Activated CD4-positive, alpha-beta T cell treated with anti-CD3 and anti-CD28 coated beads, Interleukin-2, amount 50 U/mL, for 24 hours (primary cell): ENCODE measurements around the gene ARAP1.

Experiments used
- DNase-seq, 2 donors: peaks; one replicate each; pipeline ENCODE4 v3.0.0-alpha.2; 2020; ENCODE audit warnings: low read depth in 1 of 2, low spot score in 1 of 2

The ARAP1 gene

DNA sequence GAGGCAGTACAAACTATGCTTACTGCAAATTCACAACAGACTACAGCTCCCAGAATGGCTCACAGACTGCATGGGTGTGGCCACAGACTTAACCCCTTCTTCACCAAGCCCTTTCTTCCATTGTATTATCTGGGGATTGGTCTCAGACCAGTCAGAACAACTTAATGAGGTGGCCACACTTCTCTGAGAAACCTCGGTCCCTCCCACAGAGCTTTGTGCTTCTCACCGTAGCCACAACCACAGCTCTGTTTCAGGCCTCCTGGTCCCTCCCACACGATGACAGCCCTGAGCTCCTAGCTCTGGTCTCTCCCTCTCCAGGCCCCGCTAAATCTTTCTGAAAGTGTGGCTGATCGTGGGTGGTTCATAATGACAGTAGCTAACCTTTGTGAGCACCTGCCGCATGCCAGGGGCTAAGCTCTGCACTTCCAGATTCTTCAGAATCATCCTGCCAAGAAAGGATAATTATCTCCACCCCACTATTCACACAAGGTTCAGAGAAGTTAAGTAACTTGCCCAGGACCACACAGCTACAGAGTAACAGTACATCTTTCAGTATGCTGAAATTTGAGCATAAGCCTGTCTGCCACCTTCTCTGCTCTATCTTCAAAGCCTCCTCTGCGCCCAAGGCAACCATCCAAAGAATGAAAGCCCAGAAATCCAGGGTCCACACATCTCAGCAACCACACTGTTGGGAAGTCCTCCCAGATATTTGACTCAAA is 83.4 kb downstream of the ARAP1 start:
- DNase-seq = no peak

DNA sequence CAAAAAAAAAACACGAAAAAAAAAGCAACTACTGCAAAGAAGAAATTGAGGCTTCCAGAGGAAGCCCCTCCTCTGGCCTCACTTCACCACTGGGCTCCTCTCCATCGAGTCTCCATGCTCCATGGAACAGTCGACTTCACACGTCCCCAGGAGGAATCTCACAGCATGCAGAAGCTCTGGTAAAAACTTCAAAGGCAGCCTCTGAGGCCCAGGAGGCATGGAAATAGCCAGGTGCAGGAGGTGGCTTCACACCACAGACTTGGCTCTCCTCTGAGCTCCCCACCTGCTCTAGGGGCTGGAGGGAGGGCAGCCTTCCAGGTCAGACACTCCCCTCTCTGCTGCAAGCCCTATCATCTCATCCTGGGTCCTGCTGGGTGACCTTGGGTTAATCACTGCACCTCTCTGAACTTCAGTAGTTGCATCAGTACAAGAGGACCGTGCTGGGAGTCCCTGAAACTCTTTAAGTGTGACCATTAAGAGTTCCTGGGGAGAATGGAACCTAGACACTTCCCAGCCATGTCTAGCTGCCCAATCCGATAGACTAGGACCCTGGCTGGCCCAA is 86.2 kb downstream of the ARAP1 start:
- DNase-seq = no peak

DNA sequence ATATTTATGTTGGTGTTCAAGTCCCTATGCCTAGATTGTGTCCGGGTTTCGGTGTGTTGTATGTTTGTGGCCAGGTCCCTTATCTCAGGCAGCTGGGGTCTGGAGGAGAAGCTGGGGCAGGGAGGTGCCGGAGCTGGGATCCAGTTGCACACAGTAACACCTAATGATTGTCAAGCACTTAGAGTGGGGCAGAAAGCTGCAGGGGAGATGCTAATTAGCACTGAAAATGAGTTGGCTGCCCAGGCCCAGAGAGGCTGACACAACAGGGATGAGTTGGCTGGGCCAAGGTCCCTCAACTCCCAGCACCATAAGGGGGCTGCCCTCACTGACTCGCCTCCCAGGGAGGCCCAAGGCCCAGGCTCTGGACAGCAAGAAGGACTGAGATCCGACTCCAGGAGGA is 90.2 kb downstream of the ARAP1 start:
- DNase-seq = no peak

DNA sequence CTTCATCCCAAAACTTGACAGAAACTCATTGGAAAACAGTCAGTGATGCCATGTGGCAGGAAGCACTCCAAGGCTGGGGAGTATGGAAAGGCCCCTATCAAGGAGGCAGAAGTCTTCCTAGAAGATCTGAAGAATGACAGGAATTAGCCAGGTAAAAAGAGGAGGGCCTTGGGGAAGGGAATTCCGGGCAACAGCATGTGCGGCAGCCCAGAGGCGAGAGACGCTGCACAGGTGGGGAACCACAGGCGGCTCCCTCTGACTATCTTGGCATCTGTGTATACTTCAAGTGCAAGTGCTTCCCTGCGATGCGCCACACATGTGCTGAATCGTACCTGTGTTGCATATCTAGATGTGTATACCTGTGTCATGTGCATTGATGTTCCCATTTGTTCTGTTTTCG is 90.7 kb downstream of the ARAP1 start:
- no peak for DNase-seq

DNA sequence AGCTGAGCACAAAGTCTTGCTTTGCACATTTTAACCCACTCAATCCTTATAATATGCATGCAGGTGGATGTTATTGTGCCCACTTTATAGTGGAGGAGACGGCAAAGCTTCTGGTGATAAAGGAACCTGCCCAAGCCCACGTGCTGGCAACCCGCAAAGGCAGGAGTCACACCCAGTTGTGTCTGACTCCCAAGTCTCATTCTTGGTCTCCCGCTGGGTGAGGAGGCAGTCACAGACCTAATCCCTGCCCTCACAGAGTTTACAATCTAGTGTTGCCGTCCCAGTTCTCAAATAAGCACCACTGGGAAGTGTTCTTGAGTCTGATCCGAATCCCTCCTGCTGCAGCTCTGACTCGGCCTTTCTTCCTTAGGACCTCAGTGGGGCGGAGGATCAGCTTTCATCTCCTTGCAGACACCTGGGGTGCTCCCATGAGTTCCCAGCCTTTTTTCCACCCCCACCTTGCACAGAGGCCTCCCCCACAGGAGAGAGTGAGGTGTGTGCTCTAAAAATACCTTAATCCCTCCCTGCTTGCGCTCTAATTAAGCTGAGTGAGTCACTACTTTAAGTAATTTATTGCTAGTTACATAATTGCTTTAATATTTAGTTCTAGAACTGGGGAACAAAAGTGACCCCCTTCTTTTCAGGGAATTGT is 93.1 kb downstream of the ARAP1 start:
- DNase-seq = no peak

DNA sequence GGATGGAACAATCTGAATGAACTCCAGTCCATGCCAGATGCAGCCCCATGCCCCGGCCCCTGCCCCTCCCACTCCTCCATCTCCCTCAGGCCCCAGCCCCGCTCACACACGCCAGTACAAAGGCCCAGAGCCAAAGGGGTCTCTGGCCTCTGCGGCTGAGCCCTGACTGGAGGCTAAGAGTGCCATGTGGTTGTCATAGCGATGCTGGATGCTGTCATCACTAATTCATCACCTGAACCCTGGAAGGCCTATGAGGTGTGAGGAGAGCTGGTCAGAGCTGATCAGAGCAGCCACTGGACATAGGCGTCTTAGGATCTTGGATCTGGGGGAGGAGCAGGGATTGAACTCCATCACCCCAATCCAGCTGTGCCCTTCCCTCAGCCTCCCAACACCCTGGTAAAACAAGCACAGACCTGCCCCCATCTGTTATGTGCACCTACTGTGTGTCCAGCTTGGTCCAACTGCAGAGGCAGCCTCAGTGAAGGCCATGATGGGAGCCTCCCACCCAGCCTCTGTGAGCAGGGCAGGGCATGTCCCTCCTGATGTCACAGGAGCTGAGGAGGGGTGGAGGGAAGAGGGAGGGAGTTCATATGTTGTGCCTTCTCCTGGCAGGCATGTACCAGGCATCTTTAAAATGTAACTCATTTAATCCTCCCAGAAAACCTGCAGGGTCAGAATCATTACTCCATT is 94.7 kb downstream of the ARAP1 start:
- DNase-seq = no peak

DNA sequence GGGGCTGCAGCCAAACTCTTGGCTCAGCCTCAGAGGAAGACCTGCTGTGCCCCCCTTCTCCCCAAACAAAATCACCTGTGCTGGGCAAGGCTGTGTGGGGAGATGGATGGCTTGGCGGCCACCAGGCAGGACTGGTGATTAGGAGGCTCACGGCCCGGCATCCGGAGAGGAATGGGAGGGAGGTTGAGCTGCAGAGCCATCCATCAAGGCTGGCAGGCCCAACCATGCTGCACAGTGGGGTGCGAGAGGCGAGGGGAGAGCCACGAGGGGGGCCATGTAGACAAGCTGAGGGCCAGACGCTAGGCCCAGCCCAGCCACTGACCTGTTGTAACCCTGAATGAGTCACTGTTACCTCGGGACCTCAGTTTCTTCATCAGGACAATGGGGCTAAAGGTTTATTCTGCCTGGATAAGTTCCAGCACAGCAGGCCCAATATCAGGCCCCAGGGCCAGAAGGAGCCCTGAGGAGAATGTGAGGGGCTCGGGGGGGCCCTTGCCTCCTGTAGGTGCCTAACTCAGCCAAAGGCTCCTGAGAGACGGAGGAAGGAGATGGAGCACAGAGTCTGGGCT is 96.2 kb downstream of the ARAP1 start:
- DNase-seq = no peak

DNA sequence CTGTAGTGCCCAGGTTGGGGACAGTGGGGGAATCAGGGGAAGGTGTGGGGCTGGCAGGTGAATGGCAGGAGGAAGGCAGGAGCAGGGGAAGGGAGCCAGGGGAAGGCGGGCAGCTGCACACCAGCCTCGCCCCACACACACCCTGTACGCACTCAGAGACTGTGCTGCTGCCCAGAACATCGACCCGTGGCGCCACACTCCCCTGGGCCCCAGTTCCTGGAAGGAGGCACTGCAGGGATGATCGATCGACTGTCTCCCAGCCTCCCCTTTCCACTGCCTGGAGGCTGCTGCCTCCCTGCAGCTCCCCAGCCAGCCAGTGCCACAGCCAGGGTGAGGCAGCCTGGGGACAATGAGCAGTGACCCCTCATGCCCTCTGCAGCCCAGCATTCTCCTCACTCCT is 97.2 kb downstream of the ARAP1 start:
- DNase-seq = no peak

DNA sequence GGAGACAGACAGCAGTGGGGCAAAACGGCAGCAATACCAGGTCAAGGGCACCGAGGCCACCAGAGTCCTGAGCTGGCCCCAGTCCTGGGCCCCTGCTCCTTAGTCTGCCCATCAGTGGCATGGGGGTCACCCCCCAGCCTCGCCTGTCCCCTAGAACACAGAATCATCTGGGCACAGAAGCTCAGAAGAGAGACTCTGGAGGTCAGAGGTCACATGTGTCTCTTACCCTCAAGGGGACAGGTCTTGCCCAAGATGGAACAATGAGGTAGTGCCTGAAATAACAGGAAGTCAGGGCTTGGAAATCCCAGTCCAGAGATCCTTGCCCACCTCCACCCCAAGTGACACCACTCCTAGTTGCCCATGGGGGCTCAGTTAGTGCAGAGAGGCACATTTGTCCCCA is 98.6 kb downstream of the ARAP1 start:
- DNase-seq = no peak

DNA sequence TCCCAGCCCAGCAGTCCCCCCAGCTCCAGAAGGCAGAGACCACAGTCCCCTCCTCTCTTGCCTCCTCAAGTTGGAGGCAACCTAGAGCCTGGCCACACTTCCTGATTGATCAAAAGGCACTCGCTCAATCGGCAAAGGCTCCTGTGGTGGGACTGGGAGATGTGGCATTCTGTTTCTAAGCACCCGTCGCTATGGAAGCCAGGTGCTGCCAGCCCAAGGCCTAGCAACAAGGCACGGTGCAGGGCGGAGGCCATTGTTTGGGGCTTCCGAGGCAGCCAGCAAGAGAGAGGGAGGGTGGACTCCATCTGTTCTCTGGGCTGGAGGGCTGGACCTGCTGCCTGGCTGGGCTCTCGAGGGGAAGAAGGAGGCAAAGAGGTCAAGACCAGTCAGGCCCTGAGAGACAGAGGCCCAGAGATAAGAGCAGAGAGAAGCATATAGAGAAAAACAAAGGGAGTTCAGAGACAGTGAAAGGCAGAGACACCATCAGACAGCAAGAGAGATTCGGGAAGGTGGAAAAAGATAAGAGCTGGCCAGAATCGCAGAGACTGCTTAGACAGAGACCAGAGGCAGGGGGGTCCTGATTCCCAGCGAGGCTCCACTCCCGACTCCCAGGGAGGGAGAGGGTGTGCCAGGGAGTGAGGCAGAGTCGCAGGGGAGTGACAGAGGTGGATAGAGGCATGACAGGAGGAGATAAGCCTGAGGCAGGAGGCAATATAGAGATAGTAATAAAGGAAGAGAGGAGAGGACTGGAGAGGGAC is 99.2 kb downstream of the ARAP1 start:
- DNase-seq = no peak

DNA sequence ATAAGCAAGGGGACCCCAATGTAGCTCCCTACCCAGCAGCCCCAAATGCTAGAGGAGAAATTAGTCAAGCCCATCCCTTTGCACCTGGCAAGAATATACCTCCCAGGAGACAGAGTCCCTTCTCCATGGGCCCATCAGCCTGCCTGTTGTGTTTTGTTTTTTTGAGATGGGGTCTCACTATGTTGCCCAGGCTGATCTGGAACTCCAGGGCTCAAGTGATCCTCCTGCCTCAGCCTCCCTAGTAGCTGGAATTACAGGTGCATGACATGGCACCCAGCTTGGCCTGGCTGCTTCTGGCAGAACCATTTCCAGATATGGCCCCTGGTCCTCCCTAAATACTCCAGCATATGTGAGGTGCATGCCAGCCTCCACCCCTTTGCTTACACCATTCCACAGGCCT is 100.1 kb downstream of the ARAP1 start:
- no peak for DNase-seq

DNA sequence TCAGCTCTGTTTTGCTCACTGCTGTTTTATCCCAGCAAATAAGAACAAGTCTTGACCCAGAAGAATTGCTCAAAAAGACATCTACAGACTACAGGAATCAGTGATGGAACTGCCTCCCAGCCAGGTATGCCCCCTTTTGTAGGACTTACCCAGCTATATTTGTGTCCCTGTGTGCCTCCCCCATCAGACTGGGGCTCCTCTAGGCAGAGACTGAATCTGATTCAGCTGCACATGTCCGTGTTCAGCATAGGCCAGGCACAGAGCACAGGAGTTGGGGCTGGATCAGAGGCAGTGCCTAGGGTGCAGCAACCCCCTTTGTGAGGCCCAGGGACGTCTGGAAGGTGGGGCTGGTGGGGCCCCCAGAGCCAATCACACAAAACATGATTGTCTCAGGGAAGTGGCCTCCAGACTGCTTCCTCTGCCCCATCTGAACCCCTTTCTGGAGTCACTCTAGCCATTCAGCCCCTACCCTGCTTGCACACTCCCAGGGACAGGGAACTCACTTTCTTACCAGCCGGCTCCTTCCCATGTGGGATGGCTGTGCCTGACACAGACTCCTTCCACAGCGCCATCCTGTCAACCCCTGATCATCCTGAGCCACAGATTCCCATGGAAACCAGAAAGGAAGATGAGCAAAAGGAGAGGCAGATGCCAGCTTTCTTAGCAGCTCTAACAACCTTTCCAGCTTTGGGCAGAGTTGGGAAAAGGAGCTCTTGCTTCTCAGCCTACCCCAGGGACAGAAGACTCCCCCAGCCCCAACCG is 102.8 kb downstream of the ARAP1 start:
- no peak for DNase-seq

DNA sequence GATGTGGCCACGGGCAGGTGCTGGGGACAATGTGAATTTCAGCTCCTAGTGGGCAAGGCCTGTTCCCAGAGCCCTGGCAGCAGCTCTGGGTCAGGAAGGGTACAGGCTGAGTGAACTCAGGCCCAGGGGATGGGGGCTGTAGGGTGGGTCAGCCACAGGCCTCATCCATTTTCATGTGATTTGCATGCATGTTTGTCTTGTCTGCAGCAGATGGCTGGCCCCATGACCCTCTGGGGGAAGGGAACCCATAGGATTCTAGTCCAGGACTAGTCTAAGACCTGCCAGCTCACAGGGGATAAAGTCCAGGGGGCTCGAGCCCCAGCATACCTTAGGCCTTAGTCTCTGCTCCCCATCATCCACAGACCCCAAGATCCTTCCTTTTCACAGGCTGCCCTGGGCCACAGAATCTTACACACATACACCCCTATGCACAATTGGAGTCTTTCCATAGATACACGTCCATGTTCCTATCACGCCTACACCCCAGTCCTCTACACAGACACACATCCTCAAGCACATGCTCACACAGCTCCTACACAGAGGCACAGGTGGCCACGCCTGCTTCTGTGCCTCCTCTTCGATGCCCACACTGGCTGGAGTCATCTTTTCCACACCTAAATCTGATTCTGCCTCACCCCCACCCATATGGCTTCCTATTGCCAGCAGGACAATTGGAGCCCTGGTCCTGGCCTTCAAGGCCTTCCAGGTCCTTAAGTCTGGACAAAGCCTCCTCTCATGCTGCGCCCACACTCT is 103.6 kb downstream of the ARAP1 start:
- DNase-seq = no peak

DNA sequence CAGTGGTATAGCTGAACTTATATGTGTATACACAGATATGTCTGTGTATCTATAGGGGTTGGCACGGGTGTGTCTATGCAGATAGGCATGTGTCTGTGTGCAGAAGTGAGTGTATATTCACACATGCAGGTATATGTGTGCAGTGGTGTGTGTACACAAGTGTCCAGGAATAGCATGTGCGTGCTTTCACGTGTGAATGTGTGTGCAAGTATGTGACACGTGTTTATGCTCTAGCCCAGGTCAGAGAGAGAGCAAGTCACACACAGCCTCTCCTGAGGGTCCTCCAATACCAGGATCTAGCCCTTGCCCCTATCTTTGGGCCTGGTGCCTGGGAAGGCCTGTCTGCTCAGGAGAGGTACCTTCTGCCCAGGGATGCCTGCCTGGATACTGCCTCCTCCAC is 104.3 kb downstream of the ARAP1 start:
- DNase-seq = no peak

DNA sequence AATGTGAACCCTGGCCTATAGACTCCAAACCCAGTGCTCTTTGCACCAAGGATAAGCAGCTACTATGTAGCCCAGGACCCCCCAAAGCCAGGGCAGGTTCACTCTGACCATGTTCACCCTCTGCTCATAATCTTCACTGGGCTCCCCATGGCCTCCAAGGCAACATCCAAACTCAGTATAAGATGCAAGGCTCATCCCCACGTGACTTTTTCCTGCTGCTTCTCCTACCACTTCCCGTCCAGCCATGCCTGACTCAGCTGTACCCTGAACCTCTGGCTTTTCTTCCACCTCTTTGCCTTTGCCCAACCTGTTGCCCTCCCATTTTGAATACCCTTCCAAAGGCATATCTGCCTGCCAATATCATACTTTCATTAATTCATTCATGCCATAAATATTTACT is 105.7 kb downstream of the ARAP1 start:
- no peak for DNase-seq

DNA sequence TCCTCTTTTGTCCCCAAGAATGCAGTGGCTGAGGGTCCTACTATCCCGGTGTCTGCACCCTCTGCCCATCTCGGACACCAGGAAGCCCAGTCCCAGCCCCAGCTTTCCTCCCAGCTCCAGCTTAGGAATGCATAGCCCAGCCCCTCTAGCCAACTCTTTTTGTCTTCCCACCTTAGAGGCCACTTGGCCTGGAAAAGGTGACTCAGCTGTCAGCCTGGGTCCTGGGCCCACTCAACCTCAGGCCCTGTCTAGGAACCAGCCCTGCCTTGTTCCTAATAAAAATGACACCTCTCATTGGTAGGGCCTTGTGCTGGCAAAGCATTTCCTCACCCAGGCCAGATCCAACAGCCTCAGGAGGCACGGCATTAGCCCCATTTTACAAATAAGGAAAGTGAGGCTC is 106.2 kb downstream of the ARAP1 start:
- no peak for DNase-seq

DNA sequence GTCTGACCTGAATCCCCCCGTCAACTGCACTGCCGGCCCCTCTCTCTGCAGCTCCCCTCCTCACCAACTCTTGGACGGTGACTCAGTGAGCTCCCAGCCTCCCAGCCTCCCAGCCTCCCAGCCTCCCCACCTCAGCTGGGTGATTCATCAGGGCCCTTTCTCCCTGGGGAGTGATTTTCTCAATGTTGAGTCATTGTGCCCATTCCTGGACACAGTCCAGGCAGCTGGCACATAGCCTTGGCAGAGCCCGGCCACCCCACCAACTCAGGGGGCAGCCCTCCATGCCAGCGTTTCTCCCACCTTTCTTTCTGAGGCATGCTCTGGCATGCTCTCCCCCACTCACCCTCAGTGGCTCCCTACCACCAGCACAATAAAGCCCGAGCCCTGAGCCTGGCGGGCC is 108.7 kb downstream of the ARAP1 start:
- no peak for DNase-seq

DNA sequence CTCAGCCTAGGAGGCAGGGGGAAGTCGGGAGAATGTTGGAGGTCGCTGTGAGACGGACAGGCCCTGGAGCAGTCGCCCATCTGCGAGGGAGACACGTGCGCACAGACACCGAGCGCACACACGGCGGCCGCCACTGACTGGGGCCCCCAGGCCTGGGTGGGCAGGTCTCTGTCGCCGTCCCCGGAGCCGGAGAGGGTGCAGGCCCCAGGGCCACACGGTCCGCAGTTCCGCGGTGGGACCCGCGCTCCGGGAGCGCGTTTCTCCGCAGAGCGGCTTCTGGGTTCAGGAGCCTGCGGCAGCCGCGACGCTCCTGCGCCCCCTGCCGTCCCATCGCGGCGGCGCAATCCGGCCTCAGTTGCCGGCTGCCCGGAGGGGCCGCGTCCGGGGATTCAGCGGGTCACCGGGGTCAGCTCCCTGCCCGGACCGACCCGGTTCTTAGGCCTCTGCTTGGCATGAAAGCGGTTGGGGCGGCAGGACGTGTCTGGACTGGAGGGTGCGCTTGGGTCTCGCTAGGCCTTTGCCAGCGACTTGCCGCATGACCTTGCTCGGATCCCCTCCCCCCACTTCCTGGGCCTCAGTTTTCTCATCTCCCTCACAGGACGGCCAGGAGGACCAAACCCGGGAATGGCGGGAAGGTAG is 109.2 kb downstream of the ARAP1 start:
- peak; percentile 33 to 59 for DNase-seq
